ENCODE data around the gene UXS1. TPM values are rescaled to one million over a fixed set of nuclear protein-coding genes. Genes with fewer than 3 reads are reported as not detected.

Gene UXS1
- total RNA-seq, 1 donor from 2014 or later: 21.0 TPM

- ATAC-seq (ENCODE audit: poor library complexity) (no peak), DNase-seq (no peak)
- intact Hi-C loops (cut with DNase I): no loop called here
Measured at GRCh38 chr2:106075048-106075447, 119.1 kb downstream of the UXS1 start.

- ATAC-seq (ENCODE audit: poor library complexity) (no peak), DNase-seq (no peak)
- intact Hi-C loops (cut with DNase I): no loop called here
Measured at GRCh38 chr2:106073678-106074406, 120.3 kb downstream of the UXS1 start.

GRCh38 chr2:106070181-106070580, 123.9 kb downstream of the UXS1 start:
- intact Hi-C loops (cut with DNase I): no loop called here
- DNase-seq: no peak
- ATAC-seq (ENCODE audit: poor library complexity): no peak

DNA sequence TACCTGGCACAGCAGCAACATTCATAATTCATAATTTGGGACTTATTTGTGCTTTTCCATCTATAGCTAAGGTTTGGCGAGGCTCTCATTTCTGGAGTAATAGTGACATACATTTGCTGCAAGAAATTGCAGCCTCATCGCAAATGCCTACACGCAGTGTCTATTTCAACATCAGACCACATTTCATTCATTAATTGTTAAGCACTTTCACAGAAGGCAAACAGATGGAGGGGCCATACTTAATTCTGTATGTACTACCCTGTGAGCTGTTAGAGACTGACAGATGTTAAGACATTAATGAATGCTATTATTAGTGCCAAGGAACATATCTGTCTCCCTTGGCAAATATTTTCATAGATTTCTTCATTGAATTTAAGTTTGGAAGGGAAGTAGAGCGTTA, 125.7 kb downstream of the UXS1 start:
- DNase-seq: no peak
- intact Hi-C loops (cut with DNase I): no loop called here
- ATAC-seq (ENCODE audit: poor library complexity): no peak

- DNase-seq (no peak), ATAC-seq (ENCODE audit: poor library complexity) (peak; percentile 36)
- intact Hi-C loops (cut with DNase I): no loop called here
Measured at GRCh38 chr2:106065983-106066820, 127.9 kb downstream of the UXS1 start.

- intact Hi-C loops (cut with DNase I): no loop called here
- peak; percentile 62 for DNase-seq
- peak; percentile 85 for ATAC-seq (ENCODE audit: poor library complexity)
Measured at GRCh38 chr2:106065268-106065982, 128.7 kb downstream of the UXS1 start.

DNA sequence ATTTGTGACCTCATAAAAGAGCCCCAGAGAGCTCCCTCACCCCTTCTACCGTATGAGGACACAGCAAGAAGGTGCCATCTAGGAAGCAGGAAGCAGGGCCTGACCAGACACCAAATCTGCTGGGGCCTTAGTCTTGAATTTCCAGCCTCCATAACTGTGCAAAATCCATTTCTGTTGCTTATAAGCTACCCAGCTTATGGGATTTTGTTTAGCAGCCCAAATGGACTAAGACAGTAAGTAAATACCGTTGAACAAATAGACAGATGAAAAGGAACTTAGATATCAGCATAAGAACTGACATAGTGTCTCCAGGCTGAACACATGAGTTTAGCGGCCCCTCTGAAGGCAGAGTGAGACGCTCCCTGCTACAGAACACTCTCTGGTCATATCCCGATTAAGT, 130.9 kb downstream of the UXS1 start:
- no peak for ATAC-seq (ENCODE audit: poor library complexity)
- DNase-seq: no peak
- intact Hi-C loops (cut with DNase I): no loop called here

- ATAC-seq (ENCODE audit: poor library complexity): peak; percentile 36
- DNase-seq: peak; percentile 55
- intact Hi-C loops (cut with DNase I): no loop called here
Measured at GRCh38 chr2:106062627-106063026, 131.5 kb downstream of the UXS1 start.

- ATAC-seq (ENCODE audit: poor library complexity) (no peak), DNase-seq (no peak)
- intact Hi-C loops (cut with DNase I): no loop called here
Measured at GRCh38 chr2:106061611-106062349, 132.3 kb downstream of the UXS1 start.

GRCh38 chr2:106059416-106060065, 134.6 kb downstream of the UXS1 start:
- intact Hi-C loops (cut with DNase I): no loop called here
- no peak for DNase-seq
- no peak for ATAC-seq (ENCODE audit: poor library complexity)

DNA sequence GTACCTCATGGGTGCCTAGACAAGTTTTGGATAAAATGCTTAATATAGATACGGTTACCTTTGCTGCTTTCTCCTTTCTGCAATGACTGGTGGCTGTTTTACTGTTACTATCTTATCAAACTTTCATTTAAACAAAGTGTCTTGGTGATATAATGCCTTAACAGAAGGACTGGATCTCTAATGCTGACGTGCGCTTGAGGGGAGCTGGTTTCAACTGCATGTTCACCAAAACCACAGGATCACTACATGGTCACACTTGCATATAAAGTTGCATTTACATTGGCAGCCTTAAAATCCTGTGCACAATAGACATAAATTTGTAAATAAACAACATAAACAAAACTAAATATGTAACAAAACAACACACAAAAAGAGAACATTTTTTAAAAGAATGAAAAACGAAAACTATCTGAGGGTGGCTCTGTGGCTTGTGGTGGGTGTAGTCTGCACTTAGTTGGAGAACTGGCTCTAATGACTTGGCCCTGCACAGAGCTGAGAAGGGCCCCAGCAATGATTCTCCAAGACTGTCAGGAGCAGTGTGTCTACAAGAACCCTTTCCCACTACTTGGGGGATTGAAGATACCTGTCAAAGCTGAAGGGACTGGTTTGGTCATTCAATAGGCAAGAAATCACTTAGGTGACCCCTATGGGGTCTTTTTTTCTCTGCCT, 135.5 kb downstream of the UXS1 start:
- no peak for ATAC-seq (ENCODE audit: poor library complexity)
- no peak for DNase-seq
- intact Hi-C loops (cut with DNase I): no loop called here

DNA sequence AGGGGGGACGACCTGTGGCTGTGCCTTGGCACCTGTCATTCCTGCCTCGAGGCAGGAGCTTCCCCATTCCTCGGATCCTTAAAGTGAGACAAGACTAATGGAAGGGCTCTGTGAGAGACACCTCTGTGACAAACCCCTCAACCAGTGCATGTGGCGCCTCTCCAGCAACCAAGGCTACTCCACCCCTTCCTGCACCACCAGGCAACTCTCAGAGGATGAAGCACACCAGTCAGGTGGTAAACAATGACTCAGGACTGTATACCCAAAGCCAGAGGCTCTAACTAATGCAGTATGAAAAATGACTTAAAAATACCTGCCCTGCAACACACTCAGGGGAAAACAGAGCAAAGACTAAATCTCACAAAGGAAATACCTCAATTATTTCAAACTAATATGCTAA, 136.9 kb downstream of the UXS1 start:
- DNase-seq (no peak), ATAC-seq (ENCODE audit: poor library complexity) (no peak)
- intact Hi-C loops (cut with DNase I): no loop called here

GRCh38 chr2:106054880-106055655, 139.0 kb downstream of the UXS1 start:
- DNase-seq: no peak
- intact Hi-C loops (cut with DNase I): no loop called here
- no peak for ATAC-seq (ENCODE audit: poor library complexity)

- no peak for DNase-seq
- intact Hi-C loops (cut with DNase I): no loop called here
Measured at GRCh38 chr2:106054321-106054720, 139.8 kb downstream of the UXS1 start.

GRCh38 chr2:106053581-106053980, 140.5 kb downstream of the UXS1 start:
- DNase-seq (no peak), ATAC-seq (ENCODE audit: poor library complexity) (no peak)
- intact Hi-C loops (cut with DNase I): no loop called here

More at GRCh38 chr2:106054321-106054720, 139.8 kb downstream of the UXS1 start:
- ATAC-seq (ENCODE audit: poor library complexity): no peak

GRCh38 chr2:106053116-106053515, 141.0 kb downstream of the UXS1 start:
- intact Hi-C loops (cut with DNase I): no loop called here
- ATAC-seq (ENCODE audit: poor library complexity) (no peak), DNase-seq (no peak)

- DNase-seq: no peak
- no peak for ATAC-seq (ENCODE audit: poor library complexity)
- intact Hi-C loops (cut with DNase I): no loop called here
Measured at GRCh38 chr2:106044859-106045258, 149.2 kb downstream of the UXS1 start.
